OCI-LY3 (cell line): ENCODE data around the gene CACNA2D1.

ENCODE experiments used
- H2AFZ ChIP-seq: fragments of 200-600, 300-600 bp; shearing (Covaris generic); 2 replicates; pipeline ENCODE4 v1.6.0; 2014; ENCODE audit warnings: antibody characterized with exemption, low read depth, low read length
- H3K27ac ChIP-seq: fragments of 200-600, 300-600 bp; sonication (generic); 2 replicates; pipeline ENCODE4 v1.5.1; 2014; ENCODE audit warnings: mild to moderate bottlenecking, low read length, moderate library complexity, mixed read lengths
- H3K27me3 ChIP-seq: fragments of 200-600, 300-600 bp; sonication (generic); 2 replicates; pipeline ENCODE4 v1.6.1; 2014; ENCODE audit warnings: low read depth, low read length, mixed read lengths
- H3K36me3 ChIP-seq: fragments of 200-600, 300-600 bp; sonication (generic); replicated peaks from 2 replicates; pipeline ENCODE3; 2014; ENCODE audit warnings: low read depth, low read length, mixed read lengths
- H3K4me1 ChIP-seq: fragments of 300-600, 200-600 bp; sonication (generic); 2 replicates; pipeline ENCODE4 v1.6.1; 2014; ENCODE audit warnings: low read length, mixed read lengths
- H3K4me2 ChIP-seq: fragments of 200-600, 300-600 bp; sonication (generic); 2 replicates; pipeline ENCODE4 v1.6.1; 2014; ENCODE audit warnings: low read length, mixed read lengths
- H3K4me3 ChIP-seq: fragments of 300-600, 200-600 bp; sonication (generic); 2 replicates; pipeline ENCODE4 v1.5.1; 2014; ENCODE audit warnings: antibody characterized with exemption, mild to moderate bottlenecking, low read length, moderate library complexity
- H3K79me2 ChIP-seq: fragments of 300-600, 200-600 bp; shearing (Covaris generic); 2 replicates; pipeline ENCODE4 v1.6.1; 2014; ENCODE audit warnings: mild to moderate bottlenecking, low read length, mixed read lengths
- H3K9ac ChIP-seq: fragments of 300-600, 200-600 bp; shearing (Covaris generic); 2 replicates; pipeline ENCODE4 v1.6.0; 2014; ENCODE audit warnings: mild to moderate bottlenecking, low read length, moderate library complexity
- H3K9me3 ChIP-seq: fragments of 200-600, 300-600 bp; shearing (Covaris generic); 2 replicates; pipeline ENCODE4 v1.6.1; 2014; ENCODE audit warnings: low read length, mixed read lengths; ENCODE audit not compliant: insufficient read depth
- H4K20me1 ChIP-seq: fragments of 200-600, 300-600 bp; sonication (generic); 2 replicates; pipeline ENCODE4 v1.6.1; 2016; ENCODE audit warnings: low read length, mixed read lengths; ENCODE audit not compliant: insufficient read depth
- EZH2phosphoT487 ChIP-seq: fragments of 200-600 bp; shearing (Covaris generic); IDR thresholded peaks from 2 replicates; pipeline ENCODE4 v1.6.1; 2018; ENCODE audit warnings: antibody characterized with exemption, mixed run types, low read depth
- TF ChIP-seq, protein P1 (sequence below): fragments of 200-600, 300-600 bp; sonication (generic); IDR thresholded peaks from 2 replicates; pipeline ENCODE4 v1.5.1; 2014; ENCODE audit warnings: antibody characterized with exemption, low read length, low read depth

The CACNA2D1 gene

GRCh38 chr7:82442492-82443035 is 1.0 kb downstream of the CACNA2D1 start:
- no peak overlapping the region for H3K4me2 ChIP-seq
- H3K27me3 ChIP-seq = no peaks in the 10 kb centered on the region
- H3K4me3 ChIP-seq = no peak overlapping the region
- H4K20me1 ChIP-seq = no peaks in the 10 kb centered on the region
- no peak overlapping the region for H3K9ac ChIP-seq
- H3K4me1 ChIP-seq = peaks cover 4% of the 10 kb centered on the region; the same call in 1 of the 2 replicates
- no peaks in the 10 kb centered on the region for H3K36me3 ChIP-seq
- no peak overlapping the region for H3K27ac ChIP-seq
- no peaks in the 10 kb centered on the region for H3K9me3 ChIP-seq
- no peak overlapping the region for H2AFZ ChIP-seq
- TF ChIP-seq, protein P1, sequence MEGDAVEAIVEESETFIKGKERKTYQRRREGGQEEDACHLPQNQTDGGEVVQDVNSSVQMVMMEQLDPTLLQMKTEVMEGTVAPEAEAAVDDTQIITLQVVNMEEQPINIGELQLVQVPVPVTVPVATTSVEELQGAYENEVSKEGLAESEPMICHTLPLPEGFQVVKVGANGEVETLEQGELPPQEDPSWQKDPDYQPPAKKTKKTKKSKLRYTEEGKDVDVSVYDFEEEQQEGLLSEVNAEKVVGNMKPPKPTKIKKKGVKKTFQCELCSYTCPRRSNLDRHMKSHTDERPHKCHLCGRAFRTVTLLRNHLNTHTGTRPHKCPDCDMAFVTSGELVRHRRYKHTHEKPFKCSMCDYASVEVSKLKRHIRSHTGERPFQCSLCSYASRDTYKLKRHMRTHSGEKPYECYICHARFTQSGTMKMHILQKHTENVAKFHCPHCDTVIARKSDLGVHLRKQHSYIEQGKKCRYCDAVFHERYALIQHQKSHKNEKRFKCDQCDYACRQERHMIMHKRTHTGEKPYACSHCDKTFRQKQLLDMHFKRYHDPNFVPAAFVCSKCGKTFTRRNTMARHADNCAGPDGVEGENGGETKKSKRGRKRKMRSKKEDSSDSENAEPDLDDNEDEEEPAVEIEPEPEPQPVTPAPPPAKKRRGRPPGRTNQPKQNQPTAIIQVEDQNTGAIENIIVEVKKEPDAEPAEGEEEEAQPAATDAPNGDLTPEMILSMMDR = no peak
- TF ChIP-seq EZH2phosphoT487 = no peak
- no peaks in the 10 kb centered on the region for H3K79me2 ChIP-seq

DNA sequence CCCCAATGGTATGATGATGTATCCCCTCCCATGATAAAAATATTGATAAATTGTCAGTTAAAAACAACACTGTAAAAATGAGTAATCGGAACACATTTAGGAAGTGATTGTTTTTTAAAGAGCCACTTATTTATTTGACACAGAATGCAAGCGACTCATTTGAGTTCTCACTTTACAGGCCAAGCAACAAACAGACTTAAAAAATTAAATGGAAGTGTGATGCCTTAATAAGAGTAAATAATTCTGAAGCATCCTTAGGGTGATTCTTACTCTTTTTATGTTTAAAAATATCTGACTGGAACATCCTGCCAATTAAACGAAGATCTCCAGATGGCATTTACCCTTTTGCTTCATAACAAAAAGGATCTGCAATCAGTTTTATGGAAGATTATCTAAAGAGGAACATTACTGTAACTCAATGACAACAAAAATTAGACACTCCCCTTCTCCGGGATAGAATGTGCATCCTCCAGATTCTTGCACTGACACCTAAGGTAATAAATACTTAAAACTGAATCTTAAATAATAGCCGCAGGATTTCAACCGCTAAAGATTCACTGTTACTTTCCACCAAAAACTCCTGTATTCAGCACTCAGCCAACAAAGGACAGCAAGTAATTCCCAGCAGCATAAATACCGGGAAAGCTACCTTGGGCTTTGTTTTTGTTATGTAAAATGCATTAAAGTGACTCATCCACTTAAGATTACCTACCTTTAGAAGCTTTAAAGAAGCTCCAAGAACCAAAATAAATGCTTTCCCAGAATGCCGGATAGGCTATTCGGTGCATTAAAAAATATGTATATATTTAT is 1.7 kb downstream of the CACNA2D1 start:
- Histone ChIP-seq H3K27ac (no peak overlapping the region), H3K9ac (no peak overlapping the region)
- TF ChIP-seq EZH2phosphoT487 = no peak
- TF ChIP-seq, protein P1 = no peak

GRCh38 chr7:82438521-82438920 is 5.1 kb downstream of the CACNA2D1 start:
- Histone ChIP-seq H3K4me1 (no peaks in the 10 kb centered on the region), H3K79me2 (no peaks in the 10 kb centered on the region), H3K27ac (no peak overlapping the region), H3K27me3 (no peaks in the 10 kb centered on the region), H3K4me3 (no peak overlapping the region), H2AFZ (no peak overlapping the region), H3K9me3 (no peaks in the 10 kb centered on the region), H4K20me1 (no peaks in the 10 kb centered on the region), H3K4me2 (no peak overlapping the region), H3K9ac (no peak overlapping the region), H3K36me3 (no peaks in the 10 kb centered on the region)
- TF ChIP-seq EZH2phosphoT487 = no peak
- TF ChIP-seq, protein P1 = no peak

More for the DNA sequence above, 1.7 kb downstream of the CACNA2D1 start:
- H3K36me3 ChIP-seq = no peaks in the 10 kb centered on the region
- H2AFZ ChIP-seq = no peak overlapping the region
- H3K79me2 ChIP-seq = no peaks in the 10 kb centered on the region
- H3K27me3 ChIP-seq = no peaks in the 10 kb centered on the region
- no peak overlapping the region for H3K4me2 ChIP-seq
- H3K4me3 ChIP-seq = no peak overlapping the region
- no peaks in the 10 kb centered on the region for H4K20me1 ChIP-seq
- peaks cover 1% of the 10 kb centered on the region; the same call in 1 of the 2 replicates for H3K4me1 ChIP-seq
- no peaks in the 10 kb centered on the region for H3K9me3 ChIP-seq

DNA sequence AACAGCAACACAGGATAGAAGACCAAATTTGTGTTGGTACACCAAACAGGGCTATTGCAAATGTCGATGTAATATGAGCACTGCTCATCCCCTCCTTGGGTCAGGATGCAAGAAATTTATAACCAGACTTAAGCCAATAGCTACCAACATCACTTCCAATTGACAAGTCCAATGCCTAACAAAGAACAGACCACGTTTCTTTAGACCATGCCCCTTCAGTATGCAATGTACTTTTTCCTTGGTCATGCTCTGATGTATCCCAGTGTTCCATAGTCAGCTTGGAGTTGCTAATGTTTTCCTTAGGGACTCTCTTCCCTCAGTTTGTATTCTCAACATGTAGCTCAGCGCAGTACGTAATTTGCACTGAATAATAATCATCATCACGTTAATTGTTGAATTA is 7.8 kb downstream of the CACNA2D1 start:
- Histone ChIP-seq H3K4me3 (no peak overlapping the region), H3K4me2 (no peak overlapping the region), H3K27me3 (no peaks in the 10 kb centered on the region), H3K9ac (no peak overlapping the region), H3K79me2 (no peaks in the 10 kb centered on the region), H4K20me1 (no peaks in the 10 kb centered on the region), H3K9me3 (no peaks in the 10 kb centered on the region), H3K27ac (no peak overlapping the region), H2AFZ (no peak overlapping the region), H3K4me1 (no peaks in the 10 kb centered on the region), H3K36me3 (no peaks in the 10 kb centered on the region)
- TF ChIP-seq EZH2phosphoT487 = no peak
- TF ChIP-seq, protein P1 = no peak
